ENCODE results near the gene GAB2.
"Not testable (repeated sequence)": the region's sequence is repeated elsewhere in the genome, so short reads cannot be mapped to it uniquely, and the experiment has no call there.

GRCh38 chr11:78357425-78357824 is 60.2 kb downstream of the GAB2 start:
- TF ChIP-seq BACH1 (IDR thresholded peaks at IDR 0.05; ENCODE audit: borderline replicate concordance); CEBPB (IDR thresholded peaks at IDR 0.05; ENCODE audit: borderline replicate concordance in 1 of 2, low read depth in 2 of 2, low read length in 2 of 2); POLR2A (IDR thresholded peaks at IDR 0.05; ENCODE audit: low read depth, low read length); CTCF (IDR thresholded peaks at IDR 0.05 in 2 of 3, conservative IDR thresholded peaks at IDR 0.05 in 1 of 3; ENCODE audit: control insufficient read depth in 2 of 3, extremely low read depth in 1 of 3, insufficient read depth in 1 of 3, low read depth in 3 of 3, low read length in 3 of 3); GABPA (IDR thresholded peaks at IDR 0.05; ENCODE audit: low read depth); RCOR1 (conservative IDR thresholded peaks at IDR 0.05; ENCODE audit: low read depth, low read length); RAD51 (IDR thresholded peaks at IDR 0.05); EZH2 (IDR thresholded peaks at IDR 0.05; ENCODE audit: borderline replicate concordance, control insufficient read depth, low read depth, low read length); ZNF217 (IDR thresholded peaks at IDR 0.05): not testable (repeated sequence)
